ENCODE measurements around the gene IQCH. TPM values are rescaled to one million over a fixed set of nuclear protein-coding genes. Genes with fewer than 3 reads are reported as not detected.

The IQCH gene
- total RNA-seq, 1 experiment from 2014 or later: 1.1 TPM

GRCh38 chr15:67460521-67460920, 205.9 kb downstream of the IQCH start:
- Mint-ChIP-seq H3K4me3 (no peak overlapping the region), H3K36me3 (ENCODE audit: insufficient read depth in 1 of 3, low read depth in 3 of 3) (no peaks in the 10 kb centered on the region), H3K4me1 (peaks cover 4 to 8% of the 10 kb centered on the region in 2 experiments; a peak in 1 of 4 replicates), H3K9me3 (no peaks in the 10 kb centered on the region), H3K27me3 (ENCODE audit: low read depth) (peaks cover 6% of the 10 kb centered on the region; the same call in 1 of the 2 replicates), H3K27ac (peak overlapping the region in 1 of 3 experiments; percentile 2; a peak in 1 of 7 replicates)
- H3K27ac ChIP-seq (ENCODE audit: insufficient read length, low read depth, low read length): no peak overlapping the region
- no peak overlapping the region for H4K91ac ChIP-seq (ENCODE audit: insufficient read length, low read depth, low read length)
- no peak overlapping the region for H2AK5ac ChIP-seq (ENCODE audit: insufficient read length, low read length)
- no peak overlapping the region for H4K5ac ChIP-seq (ENCODE audit: insufficient read length, low read depth, low read length)
- no peaks in the 10 kb centered on the region for H3K79me2 ChIP-seq (ENCODE audit: insufficient read depth, low read length)
- no peak for DNase-seq
- H2AFZ ChIP-seq (ENCODE audit: low read length): no peak overlapping the region
- H2BK12ac ChIP-seq (ENCODE audit: insufficient read length, low read depth, low read length): no peak overlapping the region
- no peak overlapping the region for H2BK20ac ChIP-seq (ENCODE audit: low read depth, low read length, poor library complexity, severe bottlenecking)
- no peak overlapping the region for H3K56ac ChIP-seq (ENCODE audit: insufficient read length, low read depth, low read length)
- H3K4me1 ChIP-seq (ENCODE audit: insufficient read depth, low read length): no peaks in the 10 kb centered on the region
- no peak overlapping the region for H3K18ac ChIP-seq (ENCODE audit: insufficient read length, low read depth, low read length)
- no peaks in the 10 kb centered on the region for H3K27me3 ChIP-seq (ENCODE audit: insufficient read depth, low read length)
- no peak overlapping the region for H3K4ac ChIP-seq (ENCODE audit: low read depth, low read length)
- H3K9ac ChIP-seq (ENCODE audit: extremely low read depth, insufficient read length, low read length): no peak overlapping the region
- H4K20me1 ChIP-seq (ENCODE audit: control insufficient read depth, insufficient read depth, insufficient read length): no peaks in the 10 kb centered on the region
- no peak overlapping the region for H2BK120ac ChIP-seq (ENCODE audit: low read depth, low read length, poor library complexity, severe bottlenecking)
- H3K23ac ChIP-seq (ENCODE audit: insufficient read length, low read depth, low read length): no peak overlapping the region
- no peak for TF ChIP-seq CTCF (conservative IDR thresholded peaks at IDR 0.05)
- H2BK5ac ChIP-seq (ENCODE audit: insufficient read length, low read length): no peak overlapping the region
- no peak overlapping the region for H3T11ph ChIP-seq (ENCODE audit: low read length)
- H3K9me3 ChIP-seq (ENCODE audit: control insufficient read depth, low read depth, low read length): no peaks in the 10 kb centered on the region
- no peak overlapping the region for H3K14ac ChIP-seq (ENCODE audit: insufficient read depth, low read length)
- H2BK15ac ChIP-seq (ENCODE audit: low read depth, low read length): no peak overlapping the region
- no peak overlapping the region for H4K8ac ChIP-seq (replicated peaks; ENCODE audit: insufficient read length, low read depth, low read length)
- H3K79me1 ChIP-seq (ENCODE audit: insufficient read depth, low read depth, low read length, poor library complexity, severe bottlenecking): no peaks in the 10 kb centered on the region
- WGBS (ENCODE audit: extremely low coverage, insufficient read length, low lambda C conversion rate): no CpG with 5 or more reads among the region's 2 CpGs
- no peak overlapping the region for H3K4me2 ChIP-seq (ENCODE audit: insufficient read depth, insufficient read length, low read length)
- H3K23me2 ChIP-seq (ENCODE audit: insufficient read length, low read depth, low read length, poor library complexity, severe bottlenecking): no peaks in the 10 kb centered on the region

Data from H9 (cell line).